Loucy (cell line): ENCODE measurements around the gene LTBP2.
"Not testable (repeated sequence)": the region's sequence is repeated elsewhere in the genome, so short reads cannot be mapped to it uniquely, and the experiment has no call there.

Experiments used
- CTCF ChIP-seq: fragments of 200-600 bp; sonication (generic); conservative IDR thresholded peaks from 2 replicates; pipeline ENCODE4 v1.5.1; 2014; ENCODE audit warnings: mild to moderate bottlenecking, antibody characterized with exemption, low read length
- EZH2phosphoT487 ChIP-seq: fragments of 200-600 bp; IDR thresholded peaks from 2 replicates; pipeline ENCODE4 v1.6.1; 2018; ENCODE audit warnings: antibody characterized with exemption, mild to moderate bottlenecking, moderate library complexity, borderline replicate concordance

DNA sequence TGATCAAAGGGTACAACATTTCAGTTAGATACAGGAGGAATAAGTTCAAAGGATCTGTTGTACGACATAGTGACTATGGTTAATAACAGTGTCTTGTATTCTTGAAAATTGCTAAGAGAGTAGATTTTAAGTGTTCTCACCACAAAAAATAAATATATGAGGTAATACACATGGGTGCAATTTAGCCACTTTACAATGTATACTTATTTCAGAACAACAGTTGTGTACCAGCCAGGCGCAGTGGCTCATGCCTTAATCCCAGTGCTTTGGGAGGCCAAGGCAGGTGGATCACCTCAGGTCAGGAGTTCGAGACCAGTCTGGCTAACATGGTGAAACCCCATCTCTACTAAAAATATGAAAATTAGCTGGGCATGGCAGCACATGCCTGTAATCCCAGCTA lies 75.7 kb downstream of the LTBP2 start:
- not testable (repeated sequence) for TF ChIP-seq CTCF, EZH2phosphoT487
